ENCODE data around the gene CDC14A. TPM values are rescaled to one million over a fixed set of nuclear protein-coding genes. Genes with fewer than 3 reads are reported as not detected.

CDC14A gene
- polyA plus RNA-seq, 1 donor from 2014 or later: 2.7 TPM

DNA sequence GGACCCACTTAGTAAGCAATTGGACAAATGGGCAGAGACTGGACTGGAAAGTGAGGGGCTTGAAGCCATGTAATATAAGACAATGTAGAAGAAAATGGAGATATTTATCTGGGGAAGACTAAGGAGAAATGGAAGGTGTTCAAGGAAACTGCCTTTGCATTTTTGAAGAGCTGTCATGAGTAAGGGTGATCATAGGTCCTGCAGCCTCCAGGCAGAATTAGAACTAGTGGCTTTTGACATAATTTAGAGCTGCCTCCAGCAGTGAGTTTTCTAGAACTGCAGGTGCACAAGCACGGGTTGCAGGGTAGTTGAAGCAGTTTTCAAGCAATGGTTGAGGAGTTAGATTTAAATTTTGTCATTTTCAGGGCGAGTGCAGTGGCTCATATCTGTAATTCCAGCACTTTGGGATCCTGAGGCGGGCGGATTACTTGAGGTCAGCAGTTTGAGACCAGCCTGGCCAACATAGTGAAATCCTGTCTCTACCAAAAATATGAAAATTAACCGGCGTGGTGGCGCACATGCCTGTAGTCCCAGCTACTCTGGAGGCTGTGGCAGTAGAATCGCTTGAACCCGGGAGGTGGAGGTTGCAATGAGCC is 3.7 kb upstream of the CDC14A start:
- Histone ChIP-seq H3K9ac (ENCODE audit: low read length) (no peak overlapping the region), H3K4me3 (ENCODE audit: low read length) (no peak overlapping the region), H3K27me3 (ENCODE audit: insufficient read depth, low read depth, low read length) (no peaks in the 10 kb centered on the region), H3K36me3 (ENCODE audit: insufficient read depth, low read length) (no peaks in the 10 kb centered on the region), H2AFZ (ENCODE audit: low read depth, low read length) (no peak overlapping the region), H3K4me2 (ENCODE audit: low read length) (no peak overlapping the region), H4K20me1 (ENCODE audit: insufficient read depth) (no peaks in the 10 kb centered on the region), H3K79me2 (replicated peaks; ENCODE audit: insufficient read depth, low read length) (peaks cover 2% of the 10 kb centered on the region), H3K9me3 (ENCODE audit: low read length) (no peaks in the 10 kb centered on the region), H3K27ac (ENCODE audit: low read length) (no peak overlapping the region), H3K9me2 (ENCODE audit: insufficient read depth, low read length) (no peaks in the 10 kb centered on the region), H3F3A (ENCODE audit: insufficient read depth, low read length, poor library complexity, severe bottlenecking) (no peaks in the 10 kb centered on the region)
- TF ChIP-seq POLR2AphosphoS5 (IDR thresholded peaks at IDR 0.05) (no peak), EZH2 (IDR thresholded peaks at IDR 0.05; ENCODE audit: borderline replicate concordance, insufficient read depth, low read length, poor library complexity, severe bottlenecking) (no peak), SMC3 (conservative IDR thresholded peaks at IDR 0.05; ENCODE audit: poor library complexity) (no peak)
- TF ChIP-seq, protein P1, sequence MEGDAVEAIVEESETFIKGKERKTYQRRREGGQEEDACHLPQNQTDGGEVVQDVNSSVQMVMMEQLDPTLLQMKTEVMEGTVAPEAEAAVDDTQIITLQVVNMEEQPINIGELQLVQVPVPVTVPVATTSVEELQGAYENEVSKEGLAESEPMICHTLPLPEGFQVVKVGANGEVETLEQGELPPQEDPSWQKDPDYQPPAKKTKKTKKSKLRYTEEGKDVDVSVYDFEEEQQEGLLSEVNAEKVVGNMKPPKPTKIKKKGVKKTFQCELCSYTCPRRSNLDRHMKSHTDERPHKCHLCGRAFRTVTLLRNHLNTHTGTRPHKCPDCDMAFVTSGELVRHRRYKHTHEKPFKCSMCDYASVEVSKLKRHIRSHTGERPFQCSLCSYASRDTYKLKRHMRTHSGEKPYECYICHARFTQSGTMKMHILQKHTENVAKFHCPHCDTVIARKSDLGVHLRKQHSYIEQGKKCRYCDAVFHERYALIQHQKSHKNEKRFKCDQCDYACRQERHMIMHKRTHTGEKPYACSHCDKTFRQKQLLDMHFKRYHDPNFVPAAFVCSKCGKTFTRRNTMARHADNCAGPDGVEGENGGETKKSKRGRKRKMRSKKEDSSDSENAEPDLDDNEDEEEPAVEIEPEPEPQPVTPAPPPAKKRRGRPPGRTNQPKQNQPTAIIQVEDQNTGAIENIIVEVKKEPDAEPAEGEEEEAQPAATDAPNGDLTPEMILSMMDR (IDR thresholded peaks at IDR 0.05; ENCODE audit: poor library complexity, severe bottlenecking): no peak
- TF ChIP-seq, protein P2, sequence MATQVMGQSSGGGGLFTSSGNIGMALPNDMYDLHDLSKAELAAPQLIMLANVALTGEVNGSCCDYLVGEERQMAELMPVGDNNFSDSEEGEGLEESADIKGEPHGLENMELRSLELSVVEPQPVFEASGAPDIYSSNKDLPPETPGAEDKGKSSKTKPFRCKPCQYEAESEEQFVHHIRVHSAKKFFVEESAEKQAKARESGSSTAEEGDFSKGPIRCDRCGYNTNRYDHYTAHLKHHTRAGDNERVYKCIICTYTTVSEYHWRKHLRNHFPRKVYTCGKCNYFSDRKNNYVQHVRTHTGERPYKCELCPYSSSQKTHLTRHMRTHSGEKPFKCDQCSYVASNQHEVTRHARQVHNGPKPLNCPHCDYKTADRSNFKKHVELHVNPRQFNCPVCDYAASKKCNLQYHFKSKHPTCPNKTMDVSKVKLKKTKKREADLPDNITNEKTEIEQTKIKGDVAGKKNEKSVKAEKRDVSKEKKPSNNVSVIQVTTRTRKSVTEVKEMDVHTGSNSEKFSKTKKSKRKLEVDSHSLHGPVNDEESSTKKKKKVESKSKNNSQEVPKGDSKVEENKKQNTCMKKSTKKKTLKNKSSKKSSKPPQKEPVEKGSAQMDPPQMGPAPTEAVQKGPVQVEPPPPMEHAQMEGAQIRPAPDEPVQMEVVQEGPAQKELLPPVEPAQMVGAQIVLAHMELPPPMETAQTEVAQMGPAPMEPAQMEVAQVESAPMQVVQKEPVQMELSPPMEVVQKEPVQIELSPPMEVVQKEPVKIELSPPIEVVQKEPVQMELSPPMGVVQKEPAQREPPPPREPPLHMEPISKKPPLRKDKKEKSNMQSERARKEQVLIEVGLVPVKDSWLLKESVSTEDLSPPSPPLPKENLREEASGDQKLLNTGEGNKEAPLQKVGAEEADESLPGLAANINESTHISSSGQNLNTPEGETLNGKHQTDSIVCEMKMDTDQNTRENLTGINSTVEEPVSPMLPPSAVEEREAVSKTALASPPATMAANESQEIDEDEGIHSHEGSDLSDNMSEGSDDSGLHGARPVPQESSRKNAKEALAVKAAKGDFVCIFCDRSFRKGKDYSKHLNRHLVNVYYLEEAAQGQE (IDR thresholded peaks at IDR 0.05; ENCODE audit: borderline replicate concordance): no peak

DNA sequence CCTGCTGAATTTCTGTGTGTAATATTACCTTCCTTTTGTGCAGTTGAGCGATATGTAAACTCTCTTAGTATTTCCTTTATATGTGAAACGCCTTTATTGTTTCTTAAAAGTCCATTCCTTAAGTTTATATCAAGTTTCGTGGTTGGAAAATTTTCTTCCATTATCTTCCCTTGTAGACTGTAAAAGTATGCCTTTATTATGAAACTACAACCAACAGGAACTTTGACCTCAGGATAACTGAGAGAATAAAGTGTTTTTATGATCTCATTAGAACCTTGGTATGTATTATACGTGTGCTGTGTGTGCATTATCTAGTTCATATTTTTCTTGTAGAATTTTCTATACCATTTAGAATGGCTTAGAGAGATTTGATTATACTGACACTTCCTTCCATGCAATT is 3.1 kb upstream of the CDC14A start:
- Histone ChIP-seq H3K4me2 (ENCODE audit: low read length) (no peak overlapping the region), H4K20me1 (ENCODE audit: insufficient read depth) (no peaks in the 10 kb centered on the region), H3K79me2 (replicated peaks; ENCODE audit: insufficient read depth, low read length) (peaks cover 8% of the 10 kb centered on the region), H3K27ac (ENCODE audit: low read length) (no peak overlapping the region), H3K4me3 (ENCODE audit: low read length) (no peak overlapping the region), H3K27me3 (ENCODE audit: insufficient read depth, low read depth, low read length) (no peaks in the 10 kb centered on the region), H3K9me3 (ENCODE audit: low read length) (no peaks in the 10 kb centered on the region), H3K36me3 (ENCODE audit: insufficient read depth, low read length) (no peaks in the 10 kb centered on the region), H2AFZ (ENCODE audit: low read depth, low read length) (no peak overlapping the region), H3K9ac (ENCODE audit: low read length) (no peak overlapping the region), H3K9me2 (ENCODE audit: insufficient read depth, low read length) (no peaks in the 10 kb centered on the region), H3F3A (ENCODE audit: insufficient read depth, low read length, poor library complexity, severe bottlenecking) (no peaks in the 10 kb centered on the region)
- TF ChIP-seq, protein P2 (IDR thresholded peaks at IDR 0.05; ENCODE audit: borderline replicate concordance): no peak
